Progenitor cell of endocrine pancreas (in vitro differentiated cells): ENCODE data around the gene APBB2. TPM values are rescaled to one million over a fixed set of nuclear protein-coding genes. Genes with fewer than 3 reads are reported as not detected.
"Not testable (repeated sequence)": the region's sequence is repeated elsewhere in the genome, so short reads cannot be mapped to it uniquely, and the experiment has no call there.

Experiments
- DNase-seq: peaks from one replicate; pipeline ENCODE4 v3.0.0; 2021; ENCODE audit warnings: low spot score; ENCODE audit not compliant: unreplicated experiment
- H3K27ac Mint-ChIP-seq: 2 replicates; pipeline ENCODE4 v1.8.0; 2021; ENCODE audit warnings: mild to moderate bottlenecking, moderate library complexity, mixed read lengths
- H3K27me3 Mint-ChIP-seq: 2 replicates; pipeline ENCODE4 v1.8.0; 2021; ENCODE audit warnings: mixed read lengths
- H3K36me3 Mint-ChIP-seq: 2 replicates; pipeline ENCODE4 v1.8.0; 2022; ENCODE audit warnings: mixed read lengths; ENCODE audit not compliant: insufficient read depth
- H3K4me1 Mint-ChIP-seq: 2 replicates; pipeline ENCODE4 v1.8.0; 2021; ENCODE audit warnings: low read depth, mixed read lengths
- H3K4me3 Mint-ChIP-seq: 2 replicates; pipeline ENCODE4 v1.8.0; 2021; ENCODE audit warnings: low read depth, mild to moderate bottlenecking, moderate library complexity, mixed read lengths
- H3K9me3 Mint-ChIP-seq: 2 replicates; pipeline ENCODE4 v1.8.0; 2021; ENCODE audit warnings: low read depth, mixed read lengths
- total RNA-seq: library from RNA; stranded (reverse); gene quantifications from 2 replicates; pipeline ENCODE4 v1.2.1, GENCODE V29; 2021
- TF ChIP-seq, protein P1 (sequence below): fragments of 200-600 bp; sonication (generic); IDR thresholded peaks from one replicate; pipeline ENCODE4 v1.5.0; 2021; ENCODE audit warnings: antibody characterized with exemption, mild to moderate bottlenecking; ENCODE audit not compliant: unreplicated experiment

APBB2 gene
- total RNA-seq, 1 donor from 2014 or later: 61.7 TPM

DNA sequence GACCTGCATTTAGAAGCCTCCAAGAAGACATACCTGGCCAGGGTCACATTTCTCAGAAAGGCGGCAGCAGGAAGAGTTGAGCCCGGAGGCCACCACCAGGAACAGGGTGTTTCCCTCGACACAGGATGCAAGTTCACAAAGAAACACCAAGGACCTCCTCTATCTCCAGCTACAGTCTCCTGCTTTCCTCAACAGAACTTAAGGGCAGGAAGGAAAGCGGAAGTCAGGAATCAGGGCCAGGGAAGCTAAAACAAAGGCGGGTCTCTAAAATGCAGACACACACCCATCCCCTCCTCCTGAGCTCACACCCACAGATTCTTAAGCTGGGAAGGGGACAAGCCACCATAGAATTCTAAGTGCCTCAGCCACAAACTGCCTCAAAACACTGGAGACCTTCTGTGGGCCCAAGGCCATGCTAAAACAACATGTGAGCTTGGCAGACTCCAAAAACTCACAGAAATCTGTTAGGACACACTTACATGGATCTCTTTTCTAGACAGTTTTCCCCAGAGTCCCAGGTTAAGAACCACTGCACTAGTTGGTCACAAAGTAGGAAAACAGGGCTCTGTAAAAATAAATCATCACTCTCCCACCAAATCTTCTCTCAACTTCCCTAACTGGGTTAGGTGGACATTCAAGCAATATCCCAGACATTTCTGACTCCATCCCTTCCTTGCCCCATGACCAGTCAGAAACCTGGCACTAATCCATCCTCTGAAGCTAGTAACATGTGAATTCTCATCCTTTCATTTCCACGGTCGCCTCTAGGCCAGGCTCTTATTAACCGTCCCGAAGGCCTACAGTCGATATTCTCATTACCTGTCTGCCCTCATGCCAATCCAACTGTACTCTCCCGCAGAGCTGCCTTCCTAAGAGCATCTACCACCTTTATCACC, 163.2 kb downstream of the APBB2 start:
- Mint-ChIP-seq H3K4me3 (no peak overlapping the region), H3K27ac (no peak overlapping the region), H3K27me3 (no peaks in the 10 kb centered on the region), H3K4me1 (no peaks in the 10 kb centered on the region), H3K36me3 (peaks cover 11% of the 10 kb centered on the region), H3K9me3 (peaks cover 2% of the 10 kb centered on the region)
- TF ChIP-seq, protein P1, sequence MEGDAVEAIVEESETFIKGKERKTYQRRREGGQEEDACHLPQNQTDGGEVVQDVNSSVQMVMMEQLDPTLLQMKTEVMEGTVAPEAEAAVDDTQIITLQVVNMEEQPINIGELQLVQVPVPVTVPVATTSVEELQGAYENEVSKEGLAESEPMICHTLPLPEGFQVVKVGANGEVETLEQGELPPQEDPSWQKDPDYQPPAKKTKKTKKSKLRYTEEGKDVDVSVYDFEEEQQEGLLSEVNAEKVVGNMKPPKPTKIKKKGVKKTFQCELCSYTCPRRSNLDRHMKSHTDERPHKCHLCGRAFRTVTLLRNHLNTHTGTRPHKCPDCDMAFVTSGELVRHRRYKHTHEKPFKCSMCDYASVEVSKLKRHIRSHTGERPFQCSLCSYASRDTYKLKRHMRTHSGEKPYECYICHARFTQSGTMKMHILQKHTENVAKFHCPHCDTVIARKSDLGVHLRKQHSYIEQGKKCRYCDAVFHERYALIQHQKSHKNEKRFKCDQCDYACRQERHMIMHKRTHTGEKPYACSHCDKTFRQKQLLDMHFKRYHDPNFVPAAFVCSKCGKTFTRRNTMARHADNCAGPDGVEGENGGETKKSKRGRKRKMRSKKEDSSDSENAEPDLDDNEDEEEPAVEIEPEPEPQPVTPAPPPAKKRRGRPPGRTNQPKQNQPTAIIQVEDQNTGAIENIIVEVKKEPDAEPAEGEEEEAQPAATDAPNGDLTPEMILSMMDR: no peak
- DNase-seq: no peak

DNA sequence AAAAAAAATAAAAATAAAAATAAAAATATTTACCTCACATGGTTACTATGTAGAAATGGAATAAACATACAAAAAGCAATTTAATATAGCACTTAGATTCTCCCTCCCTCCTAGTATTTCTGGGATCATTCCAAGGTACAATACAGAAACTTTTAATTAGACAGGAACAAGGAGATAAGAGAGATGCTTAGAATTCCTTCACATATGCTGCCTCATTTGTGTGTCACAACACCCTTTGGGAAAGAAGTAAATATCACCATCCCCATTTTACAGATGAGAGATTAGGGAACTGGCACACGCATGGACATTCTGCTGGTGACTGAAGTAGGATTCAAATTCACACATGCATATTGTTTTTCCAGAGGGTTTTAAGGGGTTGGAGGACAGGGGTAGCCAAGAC, 164.2 kb downstream of the APBB2 start:
- no peaks in the 10 kb centered on the region for H3K27me3 Mint-ChIP-seq
- H3K4me3 Mint-ChIP-seq: no peak overlapping the region
- H3K9me3 Mint-ChIP-seq: peaks cover 4% of the 10 kb centered on the region
- H3K4me1 Mint-ChIP-seq: no peaks in the 10 kb centered on the region
- TF ChIP-seq, protein P1: no peak
- no peak for DNase-seq
- no peak overlapping the region for H3K27ac Mint-ChIP-seq
- peaks cover 11% of the 10 kb centered on the region for H3K36me3 Mint-ChIP-seq

DNA sequence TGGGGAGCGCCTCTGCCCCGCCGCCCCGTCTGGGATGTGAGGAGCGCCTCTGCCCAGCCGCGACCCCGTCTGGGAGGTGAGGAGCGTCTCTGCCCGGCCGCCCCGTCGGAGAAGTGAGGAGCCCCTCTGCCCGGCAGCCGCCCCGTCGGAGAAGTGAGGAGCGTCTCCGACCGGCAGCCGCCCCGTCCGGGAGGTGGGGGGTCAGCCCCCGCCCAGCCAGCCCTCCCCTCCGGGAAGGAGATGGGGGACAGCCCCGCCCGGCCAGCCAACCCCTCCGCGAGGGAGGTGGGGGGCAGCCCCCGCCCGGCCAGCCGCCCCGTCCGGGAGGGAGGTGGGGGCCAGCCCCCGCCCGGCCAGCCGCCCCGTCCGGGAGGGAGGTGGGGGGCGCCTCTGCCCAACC, 165.2 kb downstream of the APBB2 start:
- Mint-ChIP-seq H3K9me3 (peaks cover 12% of the 10 kb centered on the region), H3K36me3 (peaks cover 18% of the 10 kb centered on the region)
- H3K27ac Mint-ChIP-seq, DNase-seq, H3K4me3 Mint-ChIP-seq, H3K4me1 Mint-ChIP-seq, H3K27me3 Mint-ChIP-seq: not testable (repeated sequence)

DNA sequence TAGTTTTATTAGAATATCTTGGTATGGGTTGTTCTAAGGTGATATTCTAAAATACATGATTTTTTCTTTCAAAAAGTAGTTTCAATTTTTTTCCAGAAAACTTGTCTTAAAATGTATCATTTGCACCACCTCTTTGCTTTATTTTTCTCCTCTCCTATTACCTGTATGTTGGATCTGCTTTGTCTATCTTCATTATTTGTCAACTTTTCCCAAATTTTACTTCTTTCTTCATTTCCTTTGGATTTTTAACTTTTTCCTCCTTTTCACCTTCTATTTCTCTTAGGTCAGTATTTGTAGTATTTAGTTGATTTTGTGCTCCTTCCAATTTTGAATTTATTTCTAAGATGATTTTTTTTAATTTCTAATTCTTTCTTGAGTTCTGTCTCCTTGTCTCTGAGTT, 169.6 kb downstream of the APBB2 start:
- peaks cover 15% of the 10 kb centered on the region for H3K9me3 Mint-ChIP-seq
- TF ChIP-seq, protein P1: no peak
- H3K4me1 Mint-ChIP-seq: peaks cover 4% of the 10 kb centered on the region
- no peak overlapping the region for H3K27ac Mint-ChIP-seq
- H3K27me3 Mint-ChIP-seq: no peaks in the 10 kb centered on the region
- H3K36me3 Mint-ChIP-seq: peaks cover 17% of the 10 kb centered on the region
- no peak overlapping the region for H3K4me3 Mint-ChIP-seq
- DNase-seq: no peak

DNA sequence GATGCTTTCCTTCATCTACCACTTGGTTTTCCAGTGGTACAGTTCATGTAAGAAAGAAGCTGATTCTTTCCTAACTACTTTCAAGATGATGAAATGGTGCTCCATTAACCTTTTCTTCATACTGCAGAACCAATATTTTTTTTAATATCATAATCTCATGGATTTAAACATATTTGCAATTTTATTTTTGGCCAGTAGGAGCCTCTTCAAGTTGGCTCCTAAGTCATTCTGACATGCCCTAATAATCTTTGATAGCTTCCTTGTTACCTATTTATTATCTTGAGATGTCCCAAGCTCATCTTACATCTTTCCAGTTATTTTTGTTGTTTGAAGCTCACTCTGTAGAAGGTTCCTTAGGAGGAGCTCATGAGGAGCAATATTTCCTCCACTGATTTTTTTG, 170.2 kb downstream of the APBB2 start:
- H3K9me3 Mint-ChIP-seq: peaks cover 15% of the 10 kb centered on the region

More for the DNA sequence above, 170.2 kb downstream of the APBB2 start:
- Mint-ChIP-seq H3K4me1 (peaks cover 4% of the 10 kb centered on the region), H3K27me3 (no peaks in the 10 kb centered on the region), H3K27ac (no peak overlapping the region), H3K36me3 (peaks cover 17% of the 10 kb centered on the region), H3K4me3 (no peak overlapping the region)
- TF ChIP-seq, protein P1: no peak
- DNase-seq: no peak
